RKO (cell line): ENCODE results near the gene ARMH4.

Experiments
- DNase-seq: peaks from one replicate; pipeline ENCODE4 v3.0.0-alpha.2; 2016; ENCODE audit warnings: low spot score

ARMH4 gene

GRCh38 chr14:58152014-58152857 lies at the start of gene ARMH4:
TSS of gene ARMH4 (minus strand) at chr14:58152213. CDS start at chr14:58139358, 12,855 bp downstream.
- DNase-seq: peak; percentile 79

- DNase-seq: peak; percentile 18
Observed at GRCh38 chr14:58200846-58201245, 48.8 kb upstream of the ARMH4 start.

GRCh38 chr14:58200480-58200841 lies 48.4 kb upstream of the ARMH4 start:
- DNase-seq: no peak

GRCh38 chr14:58199726-58200479 lies 47.9 kb upstream of the ARMH4 start, which contains the start of gene ACTR10:
TSS of gene ACTR10 (plus strand) at chr14:58200149. CDS start at chr14:58200218, 69 bp downstream.
- peak; percentile 89 for DNase-seq

- DNase-seq: no peak
Observed at GRCh38 chr14:58198086-58198485, 46.1 kb upstream of the ARMH4 start.

- DNase-seq: no peak
Observed at GRCh38 chr14:58196198-58196597, 44.2 kb upstream of the ARMH4 start.

- no peak for DNase-seq
Observed at GRCh38 chr14:58193542-58193941, 41.5 kb upstream of the ARMH4 start.

GRCh38 chr14:58191763-58192601 lies 40.0 kb upstream of the ARMH4 start:
- no peak for DNase-seq

GRCh38 chr14:58189176-58189575 lies 37.2 kb upstream of the ARMH4 start:
- DNase-seq: no peak

GRCh38 chr14:58177125-58177524 lies 25.1 kb upstream of the ARMH4 start:
- no peak for DNase-seq

GRCh38 chr14:58171090-58171489 lies 19.1 kb upstream of the ARMH4 start:
- DNase-seq: peak; percentile 96

GRCh38 chr14:58167891-58168290 lies 15.9 kb upstream of the ARMH4 start:
- no peak for DNase-seq

GRCh38 chr14:58167057-58167456 lies 15.0 kb upstream of the ARMH4 start:
- DNase-seq: no peak

GRCh38 chr14:58166005-58166983 lies 14.3 kb upstream of the ARMH4 start:
- DNase-seq: peak; percentile 92

- DNase-seq: no peak
Observed at GRCh38 chr14:58160561-58160960, 8.5 kb upstream of the ARMH4 start.

GRCh38 chr14:58151133-58152013 lies 640 bp downstream of the ARMH4 start:
- peak; percentile 7 for DNase-seq

- no peak for DNase-seq
Observed at GRCh38 chr14:58150243-58150805, 1.7 kb downstream of the ARMH4 start.

- no peak for DNase-seq
Observed at GRCh38 chr14:58149196-58149595, 2.8 kb downstream of the ARMH4 start.

- DNase-seq: no peak
Observed at GRCh38 chr14:58146399-58146798, 5.6 kb downstream of the ARMH4 start.

GRCh38 chr14:58145936-58146335 lies 6.1 kb downstream of the ARMH4 start:
- DNase-seq: no peak
